Subcutaneous abdominal adipose tissue (tissue), 5 donors: ENCODE data around the gene KBTBD8.

Experiments used
- H3K27ac ChIP-seq: one replicate; pipeline ENCODE4 v1.7.0; 2013; ENCODE audit warnings: low read depth, mild to moderate bottlenecking, inconsistent platforms, low read length, moderate library complexity
- H3K27me3 ChIP-seq, 5 donors: one replicate each; pipeline ENCODE4 v1.7.0; 2013; ENCODE audit warnings: low read length in 5 of 5, inconsistent platforms in 1 of 5; ENCODE audit not compliant: control insufficient read depth in 5 of 5, insufficient read depth in 4 of 5
- H3K36me3 ChIP-seq, 5 donors: one replicate each; pipeline ENCODE4 v1.7.0; 2013; ENCODE audit warnings: low read length in 5 of 5; ENCODE audit not compliant: control insufficient read depth in 5 of 5, insufficient read depth in 5 of 5
- H3K4me1 ChIP-seq, 5 donors: one replicate each; pipeline ENCODE4 v1.7.0; 2013; ENCODE audit warnings: low read length in 5 of 5, mild to moderate bottlenecking in 3 of 5, moderate library complexity in 1 of 5; ENCODE audit not compliant: control insufficient read depth in 5 of 5, insufficient read depth in 5 of 5
- H3K4me3 ChIP-seq, 5 donors: one replicate each; pipeline ENCODE4 v1.7.0; 2013; ENCODE audit warnings: low read length in 5 of 5, low read depth in 1 of 5
- H3K9ac ChIP-seq, 5 donors: one replicate each; pipeline ENCODE4 v1.7.0; 2013; ENCODE audit warnings: low read length in 5 of 5, mild to moderate bottlenecking in 4 of 5, moderate library complexity in 3 of 5
- H3K9me3 ChIP-seq, 5 donors: one replicate each; pipeline ENCODE4 v1.7.0; 2013; ENCODE audit warnings: low read length in 5 of 5; ENCODE audit not compliant: control insufficient read depth in 5 of 5
- donor health status: healthy.
- donor health status: healthy.
- donor health status: healthy.
- donor health status: healthy.
- donor health status: healthy.

Gene KBTBD8

DNA sequence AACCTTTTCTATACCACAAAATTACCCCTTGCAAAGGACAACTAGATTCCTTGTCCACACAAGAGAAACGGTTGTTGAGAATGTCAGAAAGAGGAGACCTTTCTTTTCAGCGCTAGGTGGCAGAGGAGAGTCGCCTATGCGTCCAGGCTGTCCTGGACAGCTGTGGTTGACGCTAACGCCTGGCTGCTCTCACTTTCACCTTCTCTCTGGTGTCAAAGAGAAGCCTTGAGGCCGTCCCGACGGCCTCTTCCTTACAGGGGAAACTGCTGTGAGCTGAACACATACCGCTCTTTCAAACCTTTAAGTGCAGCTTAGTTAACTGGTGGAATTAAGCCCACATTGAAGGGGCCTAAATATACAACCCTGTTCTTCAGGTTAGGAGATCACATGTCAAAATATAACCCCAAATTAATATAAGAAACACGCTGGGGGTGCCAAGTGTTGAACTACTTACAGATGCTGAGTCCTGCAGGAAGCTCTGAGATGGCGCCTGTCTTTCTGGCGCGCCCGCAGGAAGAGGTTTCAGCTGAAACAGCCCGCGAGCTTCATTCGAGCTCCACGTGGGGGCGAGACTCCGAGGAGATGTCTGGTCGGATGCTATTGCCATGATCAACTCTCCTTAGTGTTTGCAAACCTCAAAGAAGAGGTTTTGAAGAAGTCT, 26.1 kb upstream of the KBTBD8 start:
- Histone ChIP-seq H3K36me3 (no peaks in the 10 kb centered on the region), H3K4me3 (peak overlapping the region; percentile 52 to 75 (median 65)), H3K27ac (no peak overlapping the region), H3K9ac (peak overlapping the region in 3 of 5 donors; percentile 32 to 53 (median 52)), H3K9me3 (no peaks in the 10 kb centered on the region), H3K27me3 (no peaks in the 10 kb centered on the region), H3K4me1 (peaks cover 0 to 13% (median 7%) of the 10 kb centered on the region in 5 donors)

DNA sequence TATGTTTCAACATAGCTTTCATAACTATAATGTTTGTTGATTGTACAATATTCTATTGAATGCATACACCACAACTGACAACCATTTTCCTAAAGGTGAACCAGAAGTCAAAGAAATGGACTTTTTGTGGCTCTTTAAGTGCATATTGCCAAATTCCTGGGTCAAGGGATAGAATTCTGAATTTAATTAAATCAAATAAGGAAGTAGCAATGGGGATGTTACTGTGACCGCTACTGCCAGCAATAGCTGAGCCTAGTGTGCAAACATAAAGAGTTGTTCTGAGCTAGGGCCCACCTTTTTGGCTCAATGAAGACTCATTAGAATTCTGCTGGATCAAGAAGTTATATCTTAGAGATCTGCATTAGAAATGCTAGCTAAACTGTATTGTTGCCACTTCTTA, 17.3 kb upstream of the KBTBD8 start:
- Histone ChIP-seq H3K9me3 (no peaks in the 10 kb centered on the region), H3K4me1 (no peaks in the 10 kb centered on the region)

DNA sequence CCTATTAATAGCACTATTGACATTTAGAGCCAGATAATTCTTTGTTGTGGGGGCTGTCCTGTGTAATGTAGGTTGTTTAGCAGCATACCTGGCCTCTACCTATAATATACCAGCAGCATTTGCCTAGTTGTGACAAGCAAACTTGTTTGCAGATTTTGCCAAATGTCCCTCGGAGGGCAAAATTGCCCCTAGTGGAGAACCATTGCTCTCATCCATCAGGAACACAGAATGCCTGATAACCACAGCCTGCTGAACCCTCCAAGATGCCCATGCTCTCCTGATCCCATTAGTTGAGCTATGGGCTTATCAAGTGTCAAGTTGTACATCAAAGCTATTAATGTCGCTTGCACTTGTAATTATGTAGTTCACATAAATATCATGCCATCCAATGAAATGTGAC, 15.0 kb upstream of the KBTBD8 start:
- no peaks in the 10 kb centered on the region for H3K27me3 ChIP-seq
- no peak overlapping the region for H3K9ac ChIP-seq
- H3K9me3 ChIP-seq = no peaks in the 10 kb centered on the region
- H3K4me3 ChIP-seq = no peak overlapping the region
- H3K4me1 ChIP-seq = no peaks in the 10 kb centered on the region
- no peak overlapping the region for H3K27ac ChIP-seq
- no peaks in the 10 kb centered on the region for H3K36me3 ChIP-seq

More for the DNA sequence above, 17.3 kb upstream of the KBTBD8 start:
- Histone ChIP-seq H3K27ac (no peak overlapping the region), H3K36me3 (no peaks in the 10 kb centered on the region), H3K4me3 (no peak overlapping the region), H3K9ac (no peak overlapping the region), H3K27me3 (no peaks in the 10 kb centered on the region)

DNA sequence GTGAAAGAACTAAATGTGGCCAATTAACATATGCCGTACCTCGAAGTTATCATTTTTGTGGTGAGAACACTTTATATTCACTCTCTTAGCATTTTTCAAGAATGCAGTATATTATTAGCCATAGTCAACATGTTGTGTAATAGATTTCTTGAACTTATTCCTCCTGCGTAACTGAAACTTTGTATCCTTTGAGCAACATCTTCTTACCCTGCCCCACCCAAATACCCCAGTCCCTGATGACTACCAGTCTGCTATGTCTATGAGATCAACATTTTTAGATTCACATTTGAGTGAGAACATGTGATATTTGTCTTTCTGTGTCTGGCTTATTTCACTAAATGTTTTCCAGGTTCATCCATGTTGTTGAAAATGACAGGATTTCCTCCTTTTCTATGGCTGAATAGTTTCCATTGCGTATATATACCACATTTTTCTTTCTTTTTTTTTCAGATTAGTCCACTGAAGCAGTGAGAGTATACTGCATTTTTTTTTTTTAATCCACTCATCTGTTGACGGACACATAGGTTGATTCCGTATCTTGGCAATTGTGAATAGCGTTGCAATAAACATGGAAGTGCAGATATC, 12.7 kb upstream of the KBTBD8 start:
- Histone ChIP-seq H3K4me3 (no peak overlapping the region), H3K9ac (no peak overlapping the region), H3K36me3 (no peaks in the 10 kb centered on the region), H3K27ac (no peak overlapping the region), H3K9me3 (no peaks in the 10 kb centered on the region), H3K27me3 (no peaks in the 10 kb centered on the region), H3K4me1 (no peaks in the 10 kb centered on the region)

DNA sequence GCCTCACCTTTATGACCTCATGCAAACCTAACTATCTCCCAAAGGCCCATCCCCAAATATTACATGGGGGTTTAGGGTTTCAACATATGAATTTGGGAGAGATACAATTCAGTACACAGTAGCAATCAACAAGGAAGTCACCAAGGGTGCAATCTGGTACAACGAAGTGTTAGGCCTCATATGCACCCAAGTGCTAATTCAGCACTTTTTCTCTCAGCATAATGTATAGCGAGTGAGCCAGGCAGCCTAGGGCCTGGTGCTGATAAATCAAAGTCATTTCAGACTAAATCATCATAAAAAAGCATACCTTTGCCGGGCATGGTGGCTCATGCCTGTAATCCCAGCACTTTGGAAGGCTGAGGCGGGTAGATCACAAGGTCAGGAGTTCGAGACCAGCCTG, 11.7 kb upstream of the KBTBD8 start:
- Histone ChIP-seq H3K4me3 (no peak overlapping the region), H3K27ac (no peak overlapping the region), H3K9ac (no peak overlapping the region), H3K36me3 (no peaks in the 10 kb centered on the region), H3K27me3 (no peaks in the 10 kb centered on the region), H3K4me1 (no peaks in the 10 kb centered on the region), H3K9me3 (no peaks in the 10 kb centered on the region)

DNA sequence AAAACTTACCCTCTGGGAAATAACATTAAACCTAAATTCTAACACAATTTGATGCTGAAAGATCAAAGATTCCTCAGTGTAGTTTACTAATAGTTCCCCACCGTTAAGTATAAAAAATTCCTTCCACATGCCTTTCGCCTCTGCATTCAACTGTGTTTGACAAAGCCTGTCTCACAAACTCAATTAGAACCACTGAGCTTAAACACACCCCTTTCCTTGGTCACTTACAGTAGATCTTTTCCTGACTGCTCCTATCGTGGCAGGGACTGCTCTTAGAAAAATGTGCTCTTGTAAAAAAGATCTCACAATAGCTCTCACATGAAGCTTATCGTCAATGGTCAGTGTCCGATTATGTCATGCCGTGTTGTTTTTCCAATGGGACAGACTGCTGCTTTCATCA, 8.9 kb upstream of the KBTBD8 start:
- Histone ChIP-seq H3K36me3 (no peaks in the 10 kb centered on the region), H3K9ac (no peak overlapping the region), H3K9me3 (no peaks in the 10 kb centered on the region), H3K27ac (no peak overlapping the region), H3K4me1 (no peaks in the 10 kb centered on the region), H3K27me3 (peaks cover 0 to 5% (median 3%) of the 10 kb centered on the region in 5 donors), H3K4me3 (no peak overlapping the region)

DNA sequence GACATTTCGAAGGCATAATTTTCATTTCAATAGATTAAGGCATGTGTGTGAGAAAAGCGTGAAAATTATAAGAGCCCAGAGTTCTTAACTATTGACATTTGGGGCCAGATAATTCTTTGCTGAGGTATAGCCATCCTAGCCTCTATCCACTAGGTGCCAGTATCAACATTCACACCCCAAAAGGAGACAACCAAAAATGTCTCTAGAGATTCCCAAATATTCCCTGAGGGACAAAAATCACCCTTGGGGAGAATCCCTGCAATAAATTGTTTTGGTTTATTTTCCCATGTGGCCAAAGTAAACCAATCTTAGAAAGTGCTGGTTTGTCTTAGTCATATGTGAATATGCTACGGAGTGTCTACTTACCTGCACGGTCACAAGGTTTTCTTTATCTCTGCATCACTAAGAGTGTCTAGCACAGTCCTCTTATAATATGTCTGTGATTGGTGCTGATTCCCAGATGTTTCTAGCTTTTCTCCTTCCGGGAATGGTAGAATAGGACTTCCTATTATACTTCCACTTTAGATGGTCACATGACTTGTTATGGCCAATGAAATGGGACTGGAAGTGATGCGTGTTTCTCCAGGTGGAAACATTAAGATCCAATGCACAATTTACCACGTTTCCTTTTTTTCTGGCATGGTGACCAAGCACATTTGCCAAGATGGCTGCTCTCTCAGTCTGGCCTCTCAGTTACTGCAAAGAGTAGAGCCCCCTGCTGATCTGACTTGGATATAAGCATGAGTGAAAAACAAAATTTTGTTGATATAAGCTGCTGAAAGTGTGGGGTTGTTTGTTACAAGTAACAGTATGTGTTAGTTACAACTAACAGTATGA, 8.0 kb upstream of the KBTBD8 start:
- no peak overlapping the region for H3K27ac ChIP-seq
- no peaks in the 10 kb centered on the region for H3K9me3 ChIP-seq
- no peak overlapping the region for H3K9ac ChIP-seq
- no peaks in the 10 kb centered on the region for H3K36me3 ChIP-seq
- no peaks in the 10 kb centered on the region for H3K4me1 ChIP-seq
- peaks cover 0 to 5% (median 3%) of the 10 kb centered on the region in 5 donors for H3K27me3 ChIP-seq
- H3K4me3 ChIP-seq = no peak overlapping the region

DNA sequence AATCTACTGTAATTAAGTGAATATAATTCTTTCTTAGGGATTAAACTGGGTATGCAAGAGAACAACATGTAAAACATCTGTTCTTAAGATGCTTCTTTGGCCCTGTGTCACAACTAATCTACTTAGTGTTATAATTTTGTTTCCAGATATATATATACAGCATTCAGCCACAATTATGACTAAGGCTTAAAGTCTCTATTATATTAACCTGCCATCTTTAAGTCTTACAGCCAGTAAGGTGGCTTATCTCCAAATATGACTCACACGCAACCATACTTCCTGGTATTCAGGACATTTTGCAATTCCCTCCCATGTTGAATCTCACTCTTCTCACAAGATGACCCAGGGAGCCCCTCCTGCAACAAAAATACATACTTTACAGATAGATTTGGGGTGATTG, 6.6 kb upstream of the KBTBD8 start:
- Histone ChIP-seq H3K4me1 (no peaks in the 10 kb centered on the region), H3K36me3 (no peaks in the 10 kb centered on the region), H3K4me3 (no peak overlapping the region), H3K27ac (no peak overlapping the region), H3K27me3 (peaks cover 0 to 5% (median 3%) of the 10 kb centered on the region in 5 donors), H3K9ac (no peak overlapping the region), H3K9me3 (no peaks in the 10 kb centered on the region)

DNA sequence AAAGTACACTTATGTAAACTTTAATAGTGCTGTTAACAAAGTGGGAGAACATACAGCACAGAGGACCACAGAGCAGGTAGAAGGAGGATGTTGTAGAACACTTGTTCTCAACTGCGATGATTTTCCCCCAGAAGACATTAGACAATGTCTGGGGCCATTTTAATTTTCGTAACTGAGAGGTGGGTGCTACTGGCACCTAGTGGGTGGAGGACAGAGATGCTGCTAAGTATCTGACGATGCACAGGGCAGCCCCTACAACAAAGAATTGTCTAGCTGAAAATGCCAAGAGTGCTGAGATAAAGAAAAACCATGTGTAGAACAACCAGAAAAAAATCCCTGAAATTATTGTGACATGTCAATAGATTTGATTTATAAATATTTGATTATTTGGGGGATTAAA, 5.0 kb upstream of the KBTBD8 start:
- no peak overlapping the region for H3K4me3 ChIP-seq
- no peak overlapping the region for H3K27ac ChIP-seq
- H3K9me3 ChIP-seq = no peaks in the 10 kb centered on the region
- H3K27me3 ChIP-seq = peaks cover 0 to 5% (median 3%) of the 10 kb centered on the region in 5 donors
- H3K9ac ChIP-seq = no peak overlapping the region
- peaks cover 0 to 8% (median 6%) of the 10 kb centered on the region in 5 donors for H3K4me1 ChIP-seq
- H3K36me3 ChIP-seq = no peaks in the 10 kb centered on the region

DNA sequence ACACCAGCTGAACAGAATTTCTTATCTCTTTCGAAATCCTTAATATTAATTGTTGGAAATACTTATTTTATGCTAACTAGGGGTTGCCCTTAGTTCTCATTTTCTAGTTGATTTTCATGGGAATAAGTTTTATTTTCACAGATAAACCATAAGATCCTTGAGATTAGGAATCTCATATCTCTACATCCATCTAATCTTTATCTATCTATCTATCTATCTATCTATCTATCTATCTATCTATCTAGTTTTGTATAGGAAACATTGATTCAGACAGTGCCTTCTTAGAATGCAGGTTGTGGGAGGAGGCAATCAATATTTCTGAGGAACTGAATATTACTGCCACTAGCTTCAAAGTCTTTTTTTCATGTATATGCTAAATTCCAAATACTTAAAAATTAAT, 3.5 kb upstream of the KBTBD8 start:
- Histone ChIP-seq H3K9me3 (no peaks in the 10 kb centered on the region), H3K4me1 (peaks cover 0 to 19% (median 13%) of the 10 kb centered on the region in 5 donors), H3K36me3 (no peaks in the 10 kb centered on the region), H3K9ac (no peak overlapping the region), H3K27me3 (peaks cover 0 to 5% (median 3%) of the 10 kb centered on the region in 5 donors), H3K27ac (no peak overlapping the region), H3K4me3 (no peak overlapping the region)
